HUES6 (cell line): ENCODE data around the gene FOXS1.

Experiments used
- H3K27ac ChIP-seq: 2 replicates; pipeline ENCODE4 v1.7.0; 2013; ENCODE audit warnings: low read depth, mild to moderate bottlenecking, low read length, inconsistent platforms
- H3K27me3 ChIP-seq: 2 replicates; pipeline ENCODE4 v1.6.1; 2013; ENCODE audit warnings: low read length; ENCODE audit not compliant: control insufficient read depth, insufficient read depth
- H3K36me3 ChIP-seq: 2 replicates; pipeline ENCODE4 v1.6.1; 2013; ENCODE audit warnings: low read length; ENCODE audit not compliant: control insufficient read depth, insufficient read depth
- H3K4me1 ChIP-seq: 2 replicates; pipeline ENCODE4 v1.6.1; 2013; ENCODE audit warnings: low read length; ENCODE audit not compliant: control insufficient read depth, insufficient read depth
- H3K4me3 ChIP-seq: 2 replicates; pipeline ENCODE4 v1.5.1; 2013; ENCODE audit warnings: low read depth, low read length
- H3K9ac ChIP-seq: one replicate; pipeline ENCODE4 v1.6.1; 2013; ENCODE audit warnings: mild to moderate bottlenecking, low read length
- H3K9me3 ChIP-seq: 2 replicates; pipeline ENCODE4 v1.6.1; 2013; ENCODE audit warnings: low read depth, low read length; ENCODE audit not compliant: control insufficient read depth, insufficient read depth

The FOXS1 gene

DNA sequence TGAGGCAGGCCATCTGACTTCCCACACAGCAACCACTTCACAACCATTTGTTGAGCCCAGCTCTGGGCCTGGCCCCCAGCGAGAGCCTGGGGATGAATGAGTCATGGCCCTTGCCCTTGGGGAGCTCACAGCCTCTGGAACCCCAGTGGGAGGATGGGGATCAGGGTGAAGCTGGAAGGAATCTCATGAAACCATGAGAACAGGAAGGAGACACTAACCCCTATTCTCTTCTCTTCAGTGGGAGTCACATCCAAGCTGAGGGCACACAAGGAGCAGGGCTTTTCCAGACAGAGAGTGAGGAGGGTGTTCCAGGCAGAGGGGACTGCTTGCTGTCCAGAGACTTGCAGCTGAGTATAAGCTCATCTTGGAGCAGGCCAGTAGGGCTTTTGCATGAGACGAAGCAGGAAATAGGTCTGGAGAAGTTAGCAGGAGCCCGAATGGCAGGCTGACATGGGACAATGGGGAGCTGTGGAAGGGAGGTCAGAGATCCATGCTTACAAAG is 7.5 kb downstream of the FOXS1 start:
- Histone ChIP-seq H3K27ac (no peak overlapping the region), H3K27me3 (no peaks in the 10 kb centered on the region), H3K9ac (peak overlapping the region; percentile 4), H3K9me3 (no peaks in the 10 kb centered on the region), H3K4me3 (no peak overlapping the region), H3K36me3 (no peaks in the 10 kb centered on the region), H3K4me1 (peaks cover 63% of the 10 kb centered on the region)

DNA sequence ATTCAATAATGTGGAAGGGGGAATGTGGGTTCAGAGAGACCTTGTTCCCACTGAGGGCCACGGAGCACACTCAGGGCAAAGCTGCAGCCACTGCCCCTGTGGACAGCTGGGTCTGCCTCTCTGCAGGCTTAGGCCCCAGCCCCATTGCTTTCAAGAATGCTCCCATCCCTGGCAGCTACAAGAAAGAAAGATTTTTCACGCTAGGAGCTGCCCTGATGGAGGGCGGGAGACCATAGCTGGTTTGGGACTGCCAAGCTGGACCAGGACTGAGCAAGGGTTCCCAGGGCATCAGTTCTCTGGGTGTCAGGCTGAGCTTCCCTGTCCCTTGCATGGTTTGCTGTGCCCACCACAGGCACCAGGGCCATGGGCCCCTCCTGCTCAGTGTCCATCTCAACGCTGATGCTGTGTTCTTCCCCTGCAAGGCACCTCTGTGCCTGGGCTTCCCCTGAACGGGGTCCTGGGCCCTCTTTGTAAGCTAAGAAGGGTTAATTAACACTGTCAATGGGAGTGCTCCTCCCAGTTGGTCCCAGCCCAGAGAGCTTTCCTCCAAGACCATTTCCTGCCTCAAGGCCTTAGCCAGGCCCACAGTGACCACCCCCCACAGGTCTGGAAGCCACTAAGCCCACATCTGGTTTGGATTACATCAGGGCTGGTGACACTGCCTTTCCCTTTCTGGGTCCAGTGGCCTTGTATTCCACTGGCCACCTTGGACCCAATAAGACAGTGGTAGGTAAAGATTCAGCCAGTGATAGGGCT is 8.4 kb downstream of the FOXS1 start:
- Histone ChIP-seq H3K4me3 (no peak overlapping the region), H3K27ac (no peak overlapping the region), H3K9ac (no peak overlapping the region), H3K27me3 (no peaks in the 10 kb centered on the region), H3K36me3 (no peaks in the 10 kb centered on the region), H3K4me1 (peaks cover 54% of the 10 kb centered on the region; the same call in 1 of the 2 replicates), H3K9me3 (no peaks in the 10 kb centered on the region)

DNA sequence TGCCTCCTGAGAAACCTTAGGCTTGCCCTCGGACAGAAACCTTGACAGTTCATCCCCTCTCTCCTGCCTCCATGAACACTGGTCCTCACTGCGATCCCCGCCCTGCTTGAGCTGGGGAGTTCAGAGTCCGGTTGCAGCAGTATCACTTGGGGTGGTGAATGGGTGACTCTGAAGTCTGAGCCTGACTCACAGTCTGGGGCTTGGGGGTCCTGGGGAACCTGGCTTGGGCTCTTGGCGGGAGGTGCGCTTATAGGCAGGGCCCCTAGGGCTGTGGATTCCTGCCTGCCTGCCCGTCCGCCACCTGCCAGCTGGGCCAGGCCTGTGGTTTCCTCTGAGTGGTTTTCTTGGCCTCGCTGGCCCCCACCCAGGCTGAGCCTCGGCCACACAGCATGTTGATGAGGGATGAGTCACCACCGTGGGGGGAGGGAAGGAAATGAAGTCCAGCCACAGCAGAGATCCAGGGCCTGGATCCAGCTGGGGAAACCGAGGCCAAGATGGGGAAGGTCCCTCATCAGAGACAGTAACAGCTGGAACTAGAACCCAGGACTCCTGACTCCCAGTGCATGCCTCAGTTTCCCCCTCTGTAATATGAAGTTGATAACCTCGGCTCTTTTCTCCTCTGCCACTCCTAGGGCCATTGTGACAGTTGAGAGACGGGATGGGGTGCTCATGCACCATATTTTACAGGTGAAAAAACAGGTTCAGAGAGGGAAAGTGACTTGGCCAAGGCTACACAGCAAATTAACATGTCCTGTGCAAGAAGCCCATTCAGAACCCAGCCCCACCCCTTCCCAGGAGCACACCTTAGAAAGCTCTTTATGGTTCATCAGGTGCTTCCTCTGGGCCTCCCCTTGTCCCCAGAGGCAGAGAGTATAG is 9.2 kb downstream of the FOXS1 start:
- Histone ChIP-seq H3K4me1 (peaks cover 48% of the 10 kb centered on the region; the same call in 1 of the 2 replicates), H3K36me3 (no peaks in the 10 kb centered on the region), H3K4me3 (no peak overlapping the region), H3K27ac (no peak overlapping the region), H3K9me3 (no peaks in the 10 kb centered on the region), H3K27me3 (no peaks in the 10 kb centered on the region), H3K9ac (no peak overlapping the region)

DNA sequence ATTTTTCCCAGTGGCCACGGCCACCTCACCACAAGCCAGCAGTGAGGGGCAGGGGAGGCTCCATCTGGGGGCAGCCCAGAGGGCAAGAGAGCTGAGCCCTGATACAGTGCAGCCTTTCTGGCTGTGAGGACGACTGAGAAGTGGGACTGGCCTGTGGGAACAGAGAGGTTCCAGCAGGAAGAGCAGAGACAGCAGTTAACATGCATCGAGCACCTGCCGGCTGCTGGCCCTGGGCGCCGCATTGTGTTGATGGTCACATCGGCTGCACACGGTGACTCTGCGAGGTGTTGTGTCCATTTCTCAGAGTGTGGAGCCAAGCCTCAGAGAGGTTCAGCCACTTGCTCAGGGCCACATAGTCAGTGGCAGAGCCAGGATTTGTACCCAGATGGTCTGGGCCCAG is 9.8 kb downstream of the FOXS1 start:
- Histone ChIP-seq H3K9ac (no peak overlapping the region), H3K27me3 (no peaks in the 10 kb centered on the region), H3K9me3 (no peaks in the 10 kb centered on the region), H3K27ac (no peak overlapping the region), H3K36me3 (no peaks in the 10 kb centered on the region), H3K4me1 (peaks cover 44% of the 10 kb centered on the region; the same call in 1 of the 2 replicates), H3K4me3 (no peak overlapping the region)

DNA sequence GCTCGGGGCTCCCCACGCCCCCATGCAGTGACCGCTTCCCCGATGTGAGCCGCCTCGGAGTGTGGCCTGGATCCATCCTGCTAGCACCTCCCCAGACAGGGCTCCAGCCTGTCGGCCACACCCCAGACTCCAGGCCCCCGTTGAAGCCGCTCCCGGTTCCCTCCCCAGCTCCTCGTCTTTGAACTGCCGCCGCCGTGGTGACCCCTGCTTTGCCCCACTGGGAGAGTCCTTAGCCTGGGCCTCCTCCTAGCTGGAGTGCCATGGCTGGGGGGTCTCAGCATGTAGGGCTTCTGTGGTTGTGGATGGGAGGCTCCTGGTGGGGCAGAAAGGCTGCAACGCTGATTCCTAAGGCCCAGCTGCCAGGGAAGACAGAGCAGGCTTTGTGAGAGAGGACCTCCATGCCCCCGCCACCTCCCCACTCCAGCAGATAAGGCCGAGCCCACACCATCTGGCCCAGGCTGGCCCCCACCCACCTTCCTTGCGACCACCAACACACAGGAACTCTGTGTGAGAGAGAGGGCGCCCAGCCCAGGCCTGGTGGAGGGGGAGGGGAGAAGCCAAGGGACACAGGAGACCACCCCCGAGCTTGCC is 11.4 kb downstream of the FOXS1 start:
- Histone ChIP-seq H3K27me3 (no peaks in the 10 kb centered on the region), H3K4me1 (peaks cover 44% of the 10 kb centered on the region; the same call in 1 of the 2 replicates), H3K27ac (no peak overlapping the region), H3K9ac (no peak overlapping the region), H3K36me3 (no peaks in the 10 kb centered on the region), H3K4me3 (no peak overlapping the region), H3K9me3 (no peaks in the 10 kb centered on the region)

DNA sequence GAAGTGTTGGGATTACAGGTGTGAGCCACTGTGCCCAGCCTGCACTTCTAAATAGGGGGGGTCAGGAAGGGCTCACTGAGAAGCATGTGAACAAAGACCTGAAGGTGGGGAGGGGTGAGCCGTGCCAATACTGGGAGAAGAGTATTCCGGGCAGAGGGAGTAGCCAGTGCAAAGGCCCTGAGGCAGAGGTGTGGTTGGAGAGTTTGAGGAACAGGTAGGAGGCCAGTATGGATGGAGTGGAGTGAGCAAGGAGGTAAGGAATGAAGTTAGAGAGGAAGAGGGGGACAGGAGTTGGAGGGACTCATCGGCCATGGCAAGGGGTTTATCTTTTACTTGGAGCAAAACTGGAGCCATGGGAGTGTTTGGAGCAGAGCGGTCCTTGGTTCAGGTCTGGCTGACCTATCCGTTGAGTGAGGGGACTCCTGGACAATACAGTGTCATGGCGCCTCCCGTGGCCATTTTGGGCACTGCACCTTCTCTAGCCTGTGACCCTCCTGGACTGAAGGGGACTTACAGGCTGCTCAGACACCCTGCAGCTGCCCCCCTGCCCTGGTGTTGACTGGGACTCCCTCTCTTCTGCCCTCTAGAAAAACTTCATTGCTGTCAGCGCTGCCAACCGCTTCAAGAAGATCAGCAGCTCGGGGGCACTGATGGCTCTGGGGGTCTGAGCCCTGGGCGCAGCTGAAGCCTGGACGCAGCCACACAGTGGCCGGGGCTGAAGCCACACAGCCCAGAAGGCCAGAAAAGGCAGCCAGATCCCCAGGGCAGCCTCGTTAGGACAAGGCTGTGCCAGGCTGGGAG is 12.1 kb downstream of the FOXS1 start:
- no peak overlapping the region for H3K27ac ChIP-seq
- H3K36me3 ChIP-seq: no peaks in the 10 kb centered on the region
- no peak overlapping the region for H3K4me3 ChIP-seq
- no peaks in the 10 kb centered on the region for H3K9me3 ChIP-seq
- no peak overlapping the region for H3K9ac ChIP-seq
- peaks cover 42% of the 10 kb centered on the region; the same call in 1 of the 2 replicates for H3K4me1 ChIP-seq
- H3K27me3 ChIP-seq: no peaks in the 10 kb centered on the region

DNA sequence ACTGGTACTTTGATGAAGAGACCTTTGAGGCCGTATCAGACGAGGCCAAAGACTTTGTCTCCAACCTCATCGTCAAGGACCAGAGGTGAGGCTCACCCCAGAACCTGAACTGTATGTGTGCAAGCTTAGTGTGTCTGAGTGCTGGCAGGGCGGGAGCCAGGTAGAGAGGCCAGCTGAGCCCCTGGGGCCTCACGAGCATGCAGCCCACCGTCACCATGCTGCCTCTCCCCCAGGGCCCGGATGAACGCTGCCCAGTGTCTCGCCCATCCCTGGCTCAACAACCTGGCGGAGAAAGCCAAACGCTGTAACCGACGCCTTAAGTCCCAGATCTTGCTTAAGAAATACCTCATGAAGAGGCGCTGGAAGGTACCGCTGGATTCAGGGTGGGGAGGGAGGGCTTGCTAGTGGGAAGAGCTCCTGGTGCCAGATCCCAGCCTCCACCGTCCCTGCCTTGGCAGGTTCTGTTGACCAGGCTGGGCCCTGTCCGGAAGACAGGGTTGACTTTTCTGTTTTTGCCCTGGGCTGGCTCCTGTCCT is 13.6 kb downstream of the FOXS1 start:
- Histone ChIP-seq H3K4me1 (peaks cover 27% of the 10 kb centered on the region; the same call in 1 of the 2 replicates), H3K27ac (no peak overlapping the region), H3K36me3 (no peaks in the 10 kb centered on the region), H3K9me3 (no peaks in the 10 kb centered on the region), H3K4me3 (no peak overlapping the region), H3K9ac (no peak overlapping the region), H3K27me3 (no peaks in the 10 kb centered on the region)

DNA sequence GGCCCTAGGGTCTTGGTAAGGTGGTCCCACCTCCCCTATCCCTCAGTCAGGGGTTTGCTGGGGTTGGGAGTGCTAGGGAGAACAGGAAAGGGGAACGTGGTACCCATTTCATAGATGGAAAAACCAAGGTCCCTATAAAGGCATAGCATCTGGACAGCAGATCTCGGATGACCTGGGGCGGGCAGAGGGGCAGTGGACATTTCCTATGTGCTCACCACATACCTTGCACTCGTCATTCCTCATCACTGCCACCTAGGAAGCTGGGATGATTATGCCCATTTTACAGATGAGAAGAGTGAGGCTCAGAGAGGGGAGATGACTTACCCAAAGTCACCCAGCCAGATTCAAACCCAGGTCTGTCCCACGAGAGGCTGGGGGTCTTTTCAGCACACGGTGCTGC is 14.2 kb downstream of the FOXS1 start:
- Histone ChIP-seq H3K27me3 (no peaks in the 10 kb centered on the region), H3K4me1 (peaks cover 20% of the 10 kb centered on the region; the same call in 1 of the 2 replicates), H3K27ac (no peak overlapping the region), H3K9ac (no peak overlapping the region), H3K4me3 (no peak overlapping the region), H3K9me3 (no peaks in the 10 kb centered on the region), H3K36me3 (no peaks in the 10 kb centered on the region)

DNA sequence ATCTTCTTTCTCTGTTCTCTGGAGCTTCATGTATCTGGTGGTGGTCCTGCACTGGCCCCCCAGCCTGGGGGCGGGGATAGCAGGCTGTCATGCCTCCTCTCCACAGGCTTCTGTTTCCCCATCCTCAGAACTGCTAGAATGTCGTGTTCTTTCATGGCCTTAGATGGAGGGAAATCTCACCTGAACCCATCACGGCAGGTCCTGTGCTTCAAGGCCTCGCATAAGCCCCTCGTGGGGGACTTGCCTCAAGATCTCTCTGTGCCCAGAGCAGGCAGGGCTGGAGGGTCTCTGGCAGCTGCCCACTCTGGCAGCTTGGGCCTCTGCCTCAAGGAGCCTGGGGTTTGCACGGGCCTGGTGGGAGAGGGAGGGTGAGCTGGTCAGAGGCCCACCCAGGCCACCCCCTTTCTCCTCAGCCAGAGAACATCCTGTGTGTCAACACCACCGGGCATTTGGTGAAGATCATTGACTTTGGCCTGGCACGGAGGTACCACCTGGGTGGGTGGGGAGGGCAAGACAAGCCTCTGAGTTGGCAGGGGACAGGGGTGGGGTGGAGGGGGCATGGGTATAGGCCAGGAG is 14.9 kb downstream of the FOXS1 start:
- Histone ChIP-seq H3K4me3 (no peak overlapping the region), H3K27ac (no peak overlapping the region), H3K36me3 (no peaks in the 10 kb centered on the region), H3K27me3 (no peaks in the 10 kb centered on the region), H3K4me1 (peaks cover 13% of the 10 kb centered on the region; the same call in 1 of the 2 replicates), H3K9ac (no peak overlapping the region), H3K9me3 (no peaks in the 10 kb centered on the region)

DNA sequence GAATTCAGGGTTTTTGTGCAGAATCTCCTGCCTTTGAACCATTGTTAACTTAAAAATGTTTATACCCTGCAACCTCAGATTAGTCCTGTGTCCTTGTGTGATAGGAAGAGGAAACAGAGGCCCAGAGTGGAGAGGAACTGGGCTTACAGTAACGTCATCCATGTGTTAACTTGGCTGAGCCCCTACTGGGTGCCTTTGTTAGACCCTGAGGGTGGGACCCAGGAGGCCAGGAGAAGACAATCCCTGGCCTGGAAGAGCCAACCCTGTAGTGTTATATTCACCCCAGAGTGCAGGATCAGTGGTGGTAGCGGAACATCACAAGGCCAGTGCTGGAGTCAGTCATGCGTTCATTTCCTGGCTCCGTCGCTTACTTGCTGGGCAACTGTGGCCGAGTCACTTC is 15.7 kb downstream of the FOXS1 start:
- Histone ChIP-seq H3K27me3 (no peaks in the 10 kb centered on the region), H3K36me3 (no peaks in the 10 kb centered on the region), H3K9me3 (no peaks in the 10 kb centered on the region), H3K4me1 (peaks cover 10% of the 10 kb centered on the region; the same call in 1 of the 2 replicates), H3K9ac (no peak overlapping the region), H3K4me3 (no peak overlapping the region), H3K27ac (no peak overlapping the region)
